Calu3 (cell line): ENCODE measurements around the gene MYH15. TPM values are rescaled to one million over a fixed set of nuclear protein-coding genes. Genes with fewer than 3 reads are reported as not detected.

Source experiments
- BruUV-seq: library from RNA; stranded (reverse); fragments of 400-500 nt; replicated peaks from 2 replicates; lab custom pipeline; 2021; lab: Mats Ljungman, UMichigan
- CTCF ChIA-PET: fragments of 300-600 bp; sonication (Branson Sonifier 250); formaldehyde crosslinking; loops from one replicate; lab custom pipeline; 2022; ENCODE audit warnings: antibody characterized with exemption; lab: Charles Lee
- DNase-seq: peaks from one replicate; pipeline ENCODE4 v3.0.0; 2022
- H3K27ac Mint-ChIP-seq: one replicate; pipeline ENCODE4 v1.8.0; 2022; ENCODE audit warnings: mixed read lengths; ENCODE audit not compliant: unreplicated experiment
- H3K27me3 Mint-ChIP-seq: one replicate; pipeline ENCODE4 v1.8.0; 2022; ENCODE audit warnings: mixed read lengths; ENCODE audit not compliant: unreplicated experiment
- H3K36me3 Mint-ChIP-seq: one replicate; pipeline ENCODE4 v1.8.0; 2022; ENCODE audit warnings: mild to moderate bottlenecking, moderate library complexity, mixed read lengths; ENCODE audit not compliant: insufficient read depth, unreplicated experiment
- H3K4me1 Mint-ChIP-seq: one replicate; pipeline ENCODE4 v1.8.0; 2022; ENCODE audit warnings: mild to moderate bottlenecking, low read depth, mixed read lengths; ENCODE audit not compliant: unreplicated experiment
- H3K4me3 Mint-ChIP-seq: one replicate; pipeline ENCODE4 v1.8.0; 2022; ENCODE audit warnings: mild to moderate bottlenecking, low read depth, moderate library complexity, mixed read lengths; ENCODE audit not compliant: unreplicated experiment
- H3K9me3 Mint-ChIP-seq: one replicate; pipeline ENCODE4 v1.8.0; 2022; ENCODE audit warnings: low read depth, mixed read lengths; ENCODE audit not compliant: unreplicated experiment
- intact Hi-C: fragments of 100-400 bp; cut with micrococcal nuclease; formaldehyde crosslinking; loops from one replicate; pipeline ENCODE4 v1.10.0; 2022; ENCODE audit not compliant: unreplicated experiment
- total RNA-seq: library from RNA; stranded (reverse); gene quantifications from 2 replicates; pipeline ENCODE4 v1.2.3, GENCODE V29; 2022
- TF ChIP-seq, protein P1 (sequence below): fragments of 200-600 bp; IDR thresholded peaks from one replicate; pipeline ENCODE4 v1.8.0; 2022; ENCODE audit warnings: antibody characterized with exemption; ENCODE audit not compliant: unreplicated experiment

Gene MYH15
- total RNA-seq, 1 experiment from 2014 or later, result 0.35 TPM

DNA sequence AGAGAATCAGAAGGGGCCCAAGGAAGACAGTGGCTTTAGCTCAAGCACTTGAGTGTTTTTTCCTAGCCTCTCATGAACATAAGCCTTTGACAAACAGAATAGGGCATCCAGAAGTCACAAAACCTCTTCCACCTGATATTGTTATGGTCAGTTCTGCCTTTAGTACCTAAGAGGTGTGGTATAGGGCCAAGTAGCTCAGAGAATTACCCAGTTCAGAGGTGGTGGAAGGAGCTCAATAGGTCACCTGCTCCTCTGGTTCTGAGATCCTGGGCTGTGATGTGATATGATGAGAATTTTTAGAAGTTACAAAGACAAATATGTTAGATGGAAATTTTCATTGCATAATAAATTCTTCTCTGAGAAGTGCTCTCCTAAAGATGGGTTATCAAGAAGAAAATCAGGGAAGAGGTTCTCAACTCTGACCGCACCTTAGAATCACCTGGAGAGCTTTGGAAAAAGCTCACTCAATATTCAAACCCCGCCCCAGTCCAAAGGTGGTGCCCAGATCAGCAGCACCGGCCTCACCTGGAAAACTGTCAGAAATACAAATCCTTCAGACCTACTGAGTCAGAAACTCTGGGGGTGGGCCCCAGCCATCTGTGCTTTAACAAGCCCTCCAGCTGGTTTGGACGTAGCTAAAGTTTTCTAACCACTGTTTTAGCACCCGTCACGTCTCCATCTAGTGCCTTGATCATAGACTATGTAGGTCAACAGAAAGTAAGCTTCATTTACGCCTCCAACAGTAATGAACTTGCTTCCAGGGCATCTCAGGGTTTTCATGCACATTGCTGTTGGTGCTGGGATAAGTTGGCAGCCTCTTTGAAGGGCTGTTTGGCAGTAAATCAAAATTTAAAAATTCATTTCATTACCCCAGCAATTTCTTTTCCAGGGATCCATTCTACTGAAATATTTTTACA lies 101.3 kb downstream of the MYH15 start:
- Mint-ChIP-seq H3K9me3 (no peaks in the 10 kb centered on the region), H3K36me3 (peaks cover 6% of the 10 kb centered on the region), H3K4me1 (peaks cover 19% of the 10 kb centered on the region), H3K4me3 (no peak overlapping the region), H3K27ac (no peak overlapping the region), H3K27me3 (no peaks in the 10 kb centered on the region)
- CTCF ChIA-PET, result interaction anchor here (0.6 kb wide), 1 partner anchor 10 kb away, joined by 3 read pairs; no protein-coding TSS in a partner anchor
- intact Hi-C loops, result loop anchor here (10.0 kb wide), 2 partner anchors 184 to 474 kb away; partner anchors contain the start of gene IFT57
- TF ChIP-seq, protein P1, sequence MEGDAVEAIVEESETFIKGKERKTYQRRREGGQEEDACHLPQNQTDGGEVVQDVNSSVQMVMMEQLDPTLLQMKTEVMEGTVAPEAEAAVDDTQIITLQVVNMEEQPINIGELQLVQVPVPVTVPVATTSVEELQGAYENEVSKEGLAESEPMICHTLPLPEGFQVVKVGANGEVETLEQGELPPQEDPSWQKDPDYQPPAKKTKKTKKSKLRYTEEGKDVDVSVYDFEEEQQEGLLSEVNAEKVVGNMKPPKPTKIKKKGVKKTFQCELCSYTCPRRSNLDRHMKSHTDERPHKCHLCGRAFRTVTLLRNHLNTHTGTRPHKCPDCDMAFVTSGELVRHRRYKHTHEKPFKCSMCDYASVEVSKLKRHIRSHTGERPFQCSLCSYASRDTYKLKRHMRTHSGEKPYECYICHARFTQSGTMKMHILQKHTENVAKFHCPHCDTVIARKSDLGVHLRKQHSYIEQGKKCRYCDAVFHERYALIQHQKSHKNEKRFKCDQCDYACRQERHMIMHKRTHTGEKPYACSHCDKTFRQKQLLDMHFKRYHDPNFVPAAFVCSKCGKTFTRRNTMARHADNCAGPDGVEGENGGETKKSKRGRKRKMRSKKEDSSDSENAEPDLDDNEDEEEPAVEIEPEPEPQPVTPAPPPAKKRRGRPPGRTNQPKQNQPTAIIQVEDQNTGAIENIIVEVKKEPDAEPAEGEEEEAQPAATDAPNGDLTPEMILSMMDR, result no peak
- DNase-seq, result no peak
- BruUV-seq, result no TSS peak

DNA sequence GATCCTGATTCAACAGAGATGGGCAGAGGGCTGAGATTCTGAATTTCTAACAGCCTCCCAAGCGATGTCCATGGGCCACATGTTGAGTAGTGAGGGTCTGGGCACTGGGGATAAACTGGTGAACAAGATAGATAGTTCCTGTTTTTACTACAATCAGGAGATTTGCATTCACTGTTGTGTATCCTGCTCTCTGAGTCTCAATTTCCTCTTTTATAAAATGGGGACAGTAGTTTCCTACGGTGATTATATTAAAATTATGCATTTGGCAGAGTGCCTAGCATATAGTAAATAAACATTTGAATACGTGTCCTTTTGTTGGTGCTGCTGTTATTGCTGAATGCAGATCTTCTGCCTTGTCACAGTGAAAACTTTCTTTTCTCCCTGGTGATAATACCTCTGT lies 102.5 kb downstream of the MYH15 start:
- H3K27me3 Mint-ChIP-seq, result no peaks in the 10 kb centered on the region
- intact Hi-C loops, result loop anchor here (10.0 kb wide), 2 partner anchors 183 to 473 kb away; partner anchors contain the start of gene IFT57
- H3K4me1 Mint-ChIP-seq, result peaks cover 16% of the 10 kb centered on the region
- H3K36me3 Mint-ChIP-seq, result peaks cover 6% of the 10 kb centered on the region
- no peak for DNase-seq
- H3K27ac Mint-ChIP-seq, result no peak overlapping the region
- TF ChIP-seq, protein P1, result no peak
- H3K9me3 Mint-ChIP-seq, result no peaks in the 10 kb centered on the region
- H3K4me3 Mint-ChIP-seq, result no peak overlapping the region
- CTCF ChIA-PET, result interaction anchor here (0.6 kb wide), 1 partner anchor 11 kb away, joined by 3 read pairs; no protein-coding TSS in a partner anchor
- BruUV-seq, result no TSS peak

DNA sequence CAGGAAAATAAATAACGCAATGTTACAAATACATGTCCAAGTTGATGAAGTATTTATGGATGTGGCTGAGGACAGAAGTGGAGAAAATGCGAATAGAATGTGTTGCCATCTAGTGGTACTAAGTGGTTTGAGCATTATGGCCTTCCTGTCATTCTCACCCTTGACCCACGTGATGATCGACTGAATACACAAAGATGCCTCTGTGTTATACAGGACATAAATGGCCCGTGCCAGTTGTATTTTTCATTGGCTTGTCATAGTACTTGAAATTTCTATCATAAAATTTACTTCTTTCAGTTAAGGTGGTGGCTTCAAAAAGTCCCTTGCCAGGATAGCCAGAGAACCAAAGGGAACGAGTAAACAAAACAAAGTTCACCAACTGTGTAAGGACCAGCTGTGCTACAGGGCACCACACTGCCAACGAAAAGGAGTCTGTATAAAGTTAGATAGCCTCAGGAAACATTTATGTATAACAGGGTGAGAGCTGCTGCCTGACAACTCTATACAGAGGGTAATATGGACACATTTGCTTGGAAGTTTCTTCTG lies 103.7 kb downstream of the MYH15 start:
- no TSS peak for BruUV-seq
- TF ChIP-seq, protein P1, result peak; percentile 11
- CTCF ChIA-PET, result no interaction called here
- Mint-ChIP-seq H3K36me3 (no peaks in the 10 kb centered on the region), H3K27me3 (no peaks in the 10 kb centered on the region), H3K4me1 (peaks cover 5% of the 10 kb centered on the region), H3K4me3 (no peak overlapping the region), H3K27ac (no peak overlapping the region), H3K9me3 (no peaks in the 10 kb centered on the region)
- intact Hi-C loops, result loop anchor here (10.0 kb wide), 2 partner anchors 182 to 472 kb away; partner anchors contain the start of gene IFT57
- peak; percentile 10 for DNase-seq

- Mint-ChIP-seq H3K4me3 (no peak overlapping the region), H3K9me3 (no peaks in the 10 kb centered on the region), H3K4me1 (peaks cover 5% of the 10 kb centered on the region), H3K27ac (no peak overlapping the region), H3K36me3 (no peaks in the 10 kb centered on the region), H3K27me3 (no peaks in the 10 kb centered on the region)
- CTCF ChIA-PET, result no interaction called here
- no TSS peak for BruUV-seq
- TF ChIP-seq, protein P1, result no peak
- DNase-seq, result no peak
- intact Hi-C loops, result loop anchor here (10.0 kb wide), 2 partner anchors 181 to 471 kb away; partner anchors contain the start of gene IFT57
These were observed 104.2 kb downstream of the MYH15 start for GRCh38 chr3:108406063-108406660.
